BJ (cell line): ENCODE results near the gene ADCY2. TPM values are rescaled to one million over a fixed set of nuclear protein-coding genes. Genes with fewer than 3 reads are reported as not detected.

ENCODE experiments used
- CTCF ChIA-PET: fragments of 350-600 bp; formaldehyde crosslinking; extraction: SDS; loops from one replicate; lab custom pipeline; 2021; ENCODE audit warnings: antibody characterized with exemption, inconsistent platforms; lab: Yijun Ruan, JAX
- POLR2A ChIA-PET: fragments of 300-600 bp; sonication (Branson Sonifier 250); formaldehyde crosslinking; extraction: SDS; loops from one replicate; lab custom pipeline; 2021; ENCODE audit warnings: antibody characterized with exemption; lab: Charles Lee
- DNase-seq: peaks from one replicate; pipeline ENCODE4 v3.0.0-alpha.2; 2011; ENCODE audit warnings: low read depth
- H3K27me3 ChIP-seq: 2 replicates; pipeline ENCODE4 v1.6.0; 2011; ENCODE audit warnings: low read length; ENCODE audit not compliant: control insufficient read depth, insufficient read depth
- H3K36me3 ChIP-seq: 2 replicates; pipeline ENCODE4 v1.5.1; 2011; ENCODE audit warnings: low read length; ENCODE audit not compliant: control insufficient read depth, insufficient read depth
- H3K4me3 ChIP-seq: 2 replicates; pipeline ENCODE4 v1.5.1; 2011; ENCODE audit warnings: low read depth, mild to moderate bottlenecking, control low read depth, low read length
- polyA plus RNA-seq: library from polyadenylated mRNA; depleted of rRNA; stranded (reverse); fragments of >200 nt; gene quantifications from 2 replicates; pipeline ENCODE4 v1.2.3, GENCODE V29; 2011
- TF ChIP-seq, protein P1 (sequence below): IDR thresholded peaks from 2 replicates; pipeline ENCODE4 v1.5.1; 2011; ENCODE audit warnings: low read depth, mild to moderate bottlenecking, control low read depth, inconsistent platforms, low read length, moderate library complexity; ENCODE audit not compliant: insufficient read depth

The ADCY2 gene
- polyA plus RNA-seq, 1 experiment = not detected

DNA sequence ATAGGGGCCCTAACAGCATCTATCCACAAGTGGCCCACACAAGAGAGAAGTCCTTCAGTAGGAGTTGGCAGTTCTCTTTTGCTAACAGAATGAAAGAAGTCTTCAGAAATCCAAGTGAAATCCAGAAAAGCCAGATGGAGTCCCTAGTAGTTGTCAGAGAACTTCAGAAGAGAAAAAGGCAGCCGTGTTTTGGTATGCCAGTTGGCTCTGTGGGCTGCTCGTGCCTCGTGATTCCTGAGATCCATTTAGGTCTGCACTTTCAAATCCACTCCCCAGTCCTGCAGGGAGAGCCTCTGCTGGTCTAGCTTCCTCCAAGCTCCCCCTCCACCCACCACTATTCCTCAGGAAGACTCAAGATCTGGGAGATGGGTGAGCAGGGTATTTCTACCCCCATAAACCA is 386.0 kb downstream of the ADCY2 start:
- H3K36me3 ChIP-seq = no peaks in the 10 kb centered on the region
- no peak overlapping the region for H3K4me3 ChIP-seq
- TF ChIP-seq, protein P1, sequence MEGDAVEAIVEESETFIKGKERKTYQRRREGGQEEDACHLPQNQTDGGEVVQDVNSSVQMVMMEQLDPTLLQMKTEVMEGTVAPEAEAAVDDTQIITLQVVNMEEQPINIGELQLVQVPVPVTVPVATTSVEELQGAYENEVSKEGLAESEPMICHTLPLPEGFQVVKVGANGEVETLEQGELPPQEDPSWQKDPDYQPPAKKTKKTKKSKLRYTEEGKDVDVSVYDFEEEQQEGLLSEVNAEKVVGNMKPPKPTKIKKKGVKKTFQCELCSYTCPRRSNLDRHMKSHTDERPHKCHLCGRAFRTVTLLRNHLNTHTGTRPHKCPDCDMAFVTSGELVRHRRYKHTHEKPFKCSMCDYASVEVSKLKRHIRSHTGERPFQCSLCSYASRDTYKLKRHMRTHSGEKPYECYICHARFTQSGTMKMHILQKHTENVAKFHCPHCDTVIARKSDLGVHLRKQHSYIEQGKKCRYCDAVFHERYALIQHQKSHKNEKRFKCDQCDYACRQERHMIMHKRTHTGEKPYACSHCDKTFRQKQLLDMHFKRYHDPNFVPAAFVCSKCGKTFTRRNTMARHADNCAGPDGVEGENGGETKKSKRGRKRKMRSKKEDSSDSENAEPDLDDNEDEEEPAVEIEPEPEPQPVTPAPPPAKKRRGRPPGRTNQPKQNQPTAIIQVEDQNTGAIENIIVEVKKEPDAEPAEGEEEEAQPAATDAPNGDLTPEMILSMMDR = no peak
- ChIA-PET POLR2A (no interaction called here), CTCF (no interaction called here)
- no peaks in the 10 kb centered on the region for H3K27me3 ChIP-seq
- no peak for DNase-seq

DNA sequence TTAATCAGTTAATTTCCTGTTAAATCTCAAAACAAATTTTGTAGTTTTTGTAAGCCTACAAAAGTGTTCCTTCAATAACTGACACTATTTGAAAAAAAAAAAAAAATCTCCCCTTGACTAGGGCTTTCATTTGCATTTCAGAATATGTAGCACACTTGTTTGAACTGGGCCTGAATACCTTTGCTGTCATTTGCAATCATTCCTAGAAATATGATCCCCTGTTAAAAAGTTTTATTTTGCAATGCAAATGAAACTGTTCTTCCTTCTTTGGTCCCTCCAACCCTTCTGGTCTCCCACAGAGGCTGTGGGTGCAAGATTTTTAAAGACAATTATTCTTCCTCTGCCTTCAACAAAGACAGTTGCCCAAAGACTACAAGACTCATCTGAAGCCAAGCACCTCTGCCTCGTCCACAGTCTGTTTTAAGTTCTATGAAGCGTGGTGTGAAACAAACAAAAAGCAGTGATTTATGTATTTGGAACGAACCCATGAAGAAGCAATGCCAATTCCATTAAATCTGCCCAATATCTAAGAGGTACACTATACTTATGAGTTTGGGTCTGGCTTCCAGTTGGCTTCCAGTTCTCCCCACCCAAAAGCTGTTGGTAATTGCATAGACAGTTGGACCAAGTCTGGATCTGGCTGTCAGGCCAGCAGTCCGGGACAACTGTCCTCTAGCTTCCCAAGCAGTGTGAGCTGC is 388.9 kb downstream of the ADCY2 start:
- POLR2A ChIA-PET = no interaction called here
- DNase-seq = no peak
- Histone ChIP-seq H3K27me3 (no peaks in the 10 kb centered on the region), H3K36me3 (no peaks in the 10 kb centered on the region), H3K4me3 (no peak overlapping the region)
- TF ChIP-seq, protein P1 = no peak
- CTCF ChIA-PET = no interaction called here

DNA sequence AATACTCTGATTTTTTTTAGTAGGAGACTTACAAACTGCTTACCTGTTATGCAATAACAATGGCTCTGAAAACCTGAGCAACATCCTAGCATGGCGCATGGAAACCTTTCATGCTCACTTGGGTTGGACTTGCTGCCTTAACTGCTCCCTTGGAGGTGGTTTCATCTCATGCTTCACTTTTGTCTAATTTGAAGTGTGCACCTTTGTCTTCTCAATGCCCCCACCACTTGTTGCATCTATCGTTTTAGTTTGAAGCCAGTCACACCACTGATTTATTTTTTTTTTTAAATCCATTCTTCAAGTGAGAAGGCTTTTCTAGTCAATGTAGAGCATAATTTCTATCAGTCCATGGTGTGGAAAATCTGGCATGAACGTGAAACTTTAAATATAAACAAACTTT is 391.8 kb downstream of the ADCY2 start:
- no peak for DNase-seq
- no peak overlapping the region for H3K4me3 ChIP-seq
- TF ChIP-seq, protein P1 = no peak
- H3K36me3 ChIP-seq = no peaks in the 10 kb centered on the region
- ChIA-PET CTCF (no interaction called here), POLR2A (no interaction called here)
- no peaks in the 10 kb centered on the region for H3K27me3 ChIP-seq

DNA sequence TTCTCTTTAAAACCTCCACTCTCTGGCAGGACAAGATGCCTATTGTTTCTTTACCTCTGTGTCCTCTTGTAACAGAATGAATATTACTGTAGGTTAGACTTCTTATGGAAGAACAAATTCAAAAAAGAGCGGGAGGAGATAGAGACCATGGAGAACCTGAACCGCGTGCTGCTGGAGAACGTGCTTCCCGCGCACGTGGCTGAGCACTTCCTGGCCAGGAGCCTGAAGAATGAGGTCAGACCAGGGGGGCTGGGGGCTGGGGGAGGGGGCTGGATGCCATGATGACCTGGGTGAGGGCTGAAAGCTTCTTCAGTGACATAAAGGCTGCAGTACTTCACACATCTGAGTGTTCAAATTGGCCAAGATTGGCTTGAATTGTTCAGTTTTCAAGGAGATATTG is 393.6 kb downstream of the ADCY2 start:
- TF ChIP-seq, protein P1 = no peak
- Histone ChIP-seq H3K27me3 (no peaks in the 10 kb centered on the region), H3K36me3 (no peaks in the 10 kb centered on the region), H3K4me3 (no peak overlapping the region)
- ChIA-PET POLR2A (no interaction called here), CTCF (no interaction called here)
- DNase-seq = no peak

DNA sequence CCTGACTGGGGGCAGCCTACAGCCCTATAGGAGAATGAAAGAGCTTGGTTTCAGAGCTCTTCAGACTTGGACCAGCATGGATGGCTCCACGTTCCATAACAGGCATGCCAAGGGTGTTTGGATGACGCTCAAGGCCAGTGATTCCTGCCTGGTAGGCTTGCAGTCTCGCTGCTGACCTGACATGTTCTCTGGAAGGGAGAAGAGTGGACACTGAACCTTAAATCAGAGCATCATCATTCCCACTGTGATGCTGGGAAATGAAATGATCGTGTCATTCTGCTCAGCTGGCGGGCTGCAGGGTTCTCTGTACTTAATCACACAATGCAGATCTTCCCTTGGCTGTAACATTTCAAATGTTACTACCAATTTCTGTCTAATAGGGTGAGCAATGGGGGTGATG is 398.0 kb downstream of the ADCY2 start:
- CTCF ChIA-PET = no interaction called here
- H3K27me3 ChIP-seq = no peaks in the 10 kb centered on the region
- no peak for DNase-seq
- TF ChIP-seq, protein P1 = no peak
- POLR2A ChIA-PET = no interaction called here
- H3K4me3 ChIP-seq = no peak overlapping the region
- no peaks in the 10 kb centered on the region for H3K36me3 ChIP-seq
